Smooth muscle cell (in vitro differentiated cells): Measurements from ENCODE around the gene PDE6A. TPM values are rescaled to one million over a fixed set of nuclear protein-coding genes. Genes with fewer than 3 reads are reported as not detected.

Source experiments
- DNase-seq: peaks from one replicate; lab custom pipeline; 2025; ENCODE audit not compliant: unreplicated experiment; lab: John Stamatoyannopoulos, UW
- H2AFZ ChIP-seq: fragments of 200-600 bp; sonication (generic); 2 replicates; pipeline ENCODE4 v1.6.0; 2016; ENCODE audit warnings: antibody characterized with exemption, low read depth, mild to moderate bottlenecking
- H3F3A ChIP-seq: fragments of 200-600 bp; sonication (generic); 2 replicates; pipeline ENCODE4 v1.6.0; 2017; ENCODE audit warnings: antibody characterized with exemption, low read depth
- H3K27ac ChIP-seq: fragments of 200-600 bp; sonication (generic); 2 replicates; pipeline ENCODE4 v1.5.1; 2016; ENCODE audit warnings: low read depth, mild to moderate bottlenecking
- H3K27me3 ChIP-seq: fragments of 200-600 bp; sonication (generic); 2 replicates; pipeline ENCODE4 v1.6.1; 2016; ENCODE audit warnings: low read depth, mild to moderate bottlenecking
- H3K36me3 ChIP-seq: fragments of 200-600 bp; sonication (generic); 2 replicates; pipeline ENCODE4 v1.5.1; 2016; ENCODE audit warnings: low read depth
- H3K4me1 ChIP-seq: fragments of 200-600 bp; sonication (generic); 2 replicates; pipeline ENCODE4 v1.5.1; 2016; ENCODE audit warnings: low read depth
- H3K4me2 ChIP-seq: fragments of 200-600 bp; sonication (generic); 2 replicates; pipeline ENCODE4 v1.6.0; 2016; ENCODE audit warnings: mild to moderate bottlenecking
- H3K4me3 ChIP-seq: fragments of 200-600 bp; sonication (generic); 2 replicates; pipeline ENCODE4 v1.5.1; 2016; ENCODE audit warnings: mild to moderate bottlenecking
- H3K79me2 ChIP-seq: fragments of 200-600 bp; sonication (generic); 2 replicates; pipeline ENCODE4 v1.6.0; 2016; ENCODE audit warnings: low read depth, mild to moderate bottlenecking
- H3K9ac ChIP-seq: fragments of 200-600 bp; sonication (generic); 2 replicates; pipeline ENCODE4 v1.6.0; 2016; ENCODE audit warnings: low read depth
- H3K9me3 ChIP-seq: fragments of 200-600 bp; sonication (generic); replicated peaks from 2 replicates; pipeline ENCODE4 v1.5.1; 2016; ENCODE audit warnings: low read depth
- H4K20me1 ChIP-seq: fragments of 200-600 bp; sonication (generic); 2 replicates; pipeline ENCODE4 v1.6.0; 2016; ENCODE audit warnings: low read depth
- WGBS: methylation state at CpG from one replicate; pipeline ENCODE4 v1.1.7; 2016; ENCODE audit warnings: low lambda C conversion rate; 5-methylcytosine and 5-hydroxymethylcytosine counted together
- polyA plus RNA-seq: library from polyadenylated mRNA; unstranded; fragments of >200 nt; fragmentation: Nextera tagmentation; extraction: Ambion mirVana; gene quantifications from 2 replicates; pipeline ENCODE4 v1.2.1, GENCODE V29; 2016
- total RNA-seq: library from RNA; depleted of rRNA; stranded (reverse); fragments of >200 nt; gene quantifications from 2 replicates; pipeline ENCODE4 v1.2.3, GENCODE V29; 2014
- TF ChIP-seq, protein P1 (sequence below): fragments of 200-600 bp; sonication (generic); IDR thresholded peaks from 2 replicates; pipeline ENCODE4 v1.5.1; 2017; ENCODE audit warnings: borderline replicate concordance, mild to moderate bottlenecking, antibody characterized with exemption; ENCODE audit not compliant: insufficient read depth, poor library complexity, severe bottlenecking

PDE6A gene
- total and polyA plus RNA-seq, 2 experiments from 2014 or later = 0.05 TPM; not detected in 1

DNA sequence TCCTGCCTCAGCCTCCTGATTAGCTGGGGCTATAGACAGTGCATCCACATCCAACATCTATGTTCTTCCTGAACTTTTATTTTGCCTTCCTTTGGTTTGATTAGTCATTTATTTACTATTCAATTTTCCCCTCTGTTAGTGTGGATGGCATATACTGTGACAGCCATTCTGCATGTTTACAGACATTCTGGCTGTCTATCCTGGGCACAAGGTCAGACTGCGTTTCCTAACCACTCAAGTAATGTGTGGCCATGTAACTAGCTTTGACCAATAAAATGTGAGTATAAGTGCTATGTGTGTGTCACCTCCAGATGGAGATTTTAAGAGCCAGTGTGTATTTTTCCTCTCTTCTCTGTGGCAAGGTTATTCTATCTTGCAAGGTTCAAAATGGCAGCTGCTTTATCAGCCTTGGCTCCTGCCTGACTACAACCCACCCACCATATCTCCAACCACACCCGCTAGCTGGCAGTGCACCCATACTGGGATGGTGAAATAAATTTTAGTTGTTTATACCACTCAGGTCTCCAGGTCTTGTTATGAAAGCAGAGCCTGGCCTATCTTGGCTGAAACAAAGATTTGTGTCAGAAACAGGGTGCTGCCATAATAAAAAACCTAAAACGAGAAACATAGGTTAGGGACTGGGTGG lies 32.2 kb downstream of the PDE6A start:
- TF ChIP-seq, protein P1, sequence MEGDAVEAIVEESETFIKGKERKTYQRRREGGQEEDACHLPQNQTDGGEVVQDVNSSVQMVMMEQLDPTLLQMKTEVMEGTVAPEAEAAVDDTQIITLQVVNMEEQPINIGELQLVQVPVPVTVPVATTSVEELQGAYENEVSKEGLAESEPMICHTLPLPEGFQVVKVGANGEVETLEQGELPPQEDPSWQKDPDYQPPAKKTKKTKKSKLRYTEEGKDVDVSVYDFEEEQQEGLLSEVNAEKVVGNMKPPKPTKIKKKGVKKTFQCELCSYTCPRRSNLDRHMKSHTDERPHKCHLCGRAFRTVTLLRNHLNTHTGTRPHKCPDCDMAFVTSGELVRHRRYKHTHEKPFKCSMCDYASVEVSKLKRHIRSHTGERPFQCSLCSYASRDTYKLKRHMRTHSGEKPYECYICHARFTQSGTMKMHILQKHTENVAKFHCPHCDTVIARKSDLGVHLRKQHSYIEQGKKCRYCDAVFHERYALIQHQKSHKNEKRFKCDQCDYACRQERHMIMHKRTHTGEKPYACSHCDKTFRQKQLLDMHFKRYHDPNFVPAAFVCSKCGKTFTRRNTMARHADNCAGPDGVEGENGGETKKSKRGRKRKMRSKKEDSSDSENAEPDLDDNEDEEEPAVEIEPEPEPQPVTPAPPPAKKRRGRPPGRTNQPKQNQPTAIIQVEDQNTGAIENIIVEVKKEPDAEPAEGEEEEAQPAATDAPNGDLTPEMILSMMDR = no peak
- no peak overlapping the region for H3K4me2 ChIP-seq
- DNase-seq = no peak
- H3K36me3 ChIP-seq = no peaks in the 10 kb centered on the region
- H3K4me3 ChIP-seq = no peak overlapping the region
- WGBS = 83% methylated on average over 3 of the region's 3 CpGs
- no peaks in the 10 kb centered on the region for H3K9me3 ChIP-seq
- H3K79me2 ChIP-seq = no peaks in the 10 kb centered on the region
- no peak overlapping the region for H3K27ac ChIP-seq
- H3K9ac ChIP-seq = no peak overlapping the region
- H4K20me1 ChIP-seq = no peaks in the 10 kb centered on the region
- H2AFZ ChIP-seq = no peak overlapping the region
- peaks cover 16% of the 10 kb centered on the region for H3K4me1 ChIP-seq
- H3F3A ChIP-seq = peaks cover 7% of the 10 kb centered on the region
- H3K27me3 ChIP-seq = no peaks in the 10 kb centered on the region

DNA sequence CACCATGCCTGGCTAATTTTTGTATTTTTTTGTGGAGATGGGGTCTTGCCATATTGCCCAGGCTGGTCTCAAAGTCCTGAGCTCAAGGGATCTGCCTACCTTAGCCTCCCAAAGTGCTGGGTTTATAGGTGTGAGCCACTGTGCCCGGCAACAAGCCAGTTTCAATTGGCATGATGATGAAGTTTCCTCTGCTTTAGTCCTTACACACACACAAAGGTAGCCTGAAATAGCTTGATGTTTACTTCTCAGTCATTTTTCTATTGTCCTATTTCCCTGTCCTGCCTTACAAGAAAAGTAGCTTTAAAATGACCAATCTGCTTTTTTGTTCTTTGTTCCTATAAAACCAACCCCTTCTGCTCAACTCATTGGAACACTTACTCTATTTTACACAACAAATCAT lies 33.6 kb downstream of the PDE6A start:
- TF ChIP-seq, protein P1 = no peak
- Histone ChIP-seq H3K4me1 (peaks cover 10% of the 10 kb centered on the region), H3K27me3 (no peaks in the 10 kb centered on the region), H2AFZ (no peak overlapping the region), H4K20me1 (no peaks in the 10 kb centered on the region), H3K4me3 (no peak overlapping the region), H3K9me3 (no peaks in the 10 kb centered on the region), H3F3A (peaks cover 7% of the 10 kb centered on the region), H3K9ac (no peak overlapping the region), H3K27ac (no peak overlapping the region), H3K4me2 (no peak overlapping the region), H3K79me2 (no peaks in the 10 kb centered on the region), H3K36me3 (no peaks in the 10 kb centered on the region)
- 95% methylated on average over 1 of the region's 1 CpG for WGBS
- no peak for DNase-seq

DNA sequence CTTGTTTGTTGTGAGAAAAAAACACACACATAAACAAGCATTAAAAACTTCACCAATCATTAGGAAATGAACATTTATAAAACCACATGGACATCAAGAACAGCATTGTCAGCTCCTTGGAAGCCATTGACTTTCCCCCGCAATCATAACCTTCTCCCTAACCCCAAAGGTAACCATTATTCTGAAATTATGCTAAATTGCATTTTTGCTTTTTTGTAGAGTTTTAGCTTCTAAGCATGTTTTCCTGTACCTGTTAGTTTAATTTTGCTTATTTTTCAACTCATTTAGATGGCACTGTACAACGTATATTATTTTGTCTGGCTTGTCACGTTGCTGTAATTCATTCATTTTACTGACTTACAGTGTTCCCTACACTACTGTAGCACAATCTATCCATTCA lies 36.8 kb downstream of the PDE6A start:
- H3K4me1 ChIP-seq = no peaks in the 10 kb centered on the region
- no peaks in the 10 kb centered on the region for H3K36me3 ChIP-seq
- no peaks in the 10 kb centered on the region for H3K9me3 ChIP-seq
- TF ChIP-seq, protein P1 = no peak
- WGBS = 86% methylated on average over 3 of the region's 3 CpGs
- no peak for DNase-seq
- H3K79me2 ChIP-seq = no peaks in the 10 kb centered on the region
- no peak overlapping the region for H3K4me3 ChIP-seq
- no peak overlapping the region for H3K9ac ChIP-seq
- no peaks in the 10 kb centered on the region for H3F3A ChIP-seq
- H3K27ac ChIP-seq = no peak overlapping the region
- H4K20me1 ChIP-seq = no peaks in the 10 kb centered on the region
- H2AFZ ChIP-seq = no peak overlapping the region
- H3K4me2 ChIP-seq = no peak overlapping the region
- no peaks in the 10 kb centered on the region for H3K27me3 ChIP-seq

DNA sequence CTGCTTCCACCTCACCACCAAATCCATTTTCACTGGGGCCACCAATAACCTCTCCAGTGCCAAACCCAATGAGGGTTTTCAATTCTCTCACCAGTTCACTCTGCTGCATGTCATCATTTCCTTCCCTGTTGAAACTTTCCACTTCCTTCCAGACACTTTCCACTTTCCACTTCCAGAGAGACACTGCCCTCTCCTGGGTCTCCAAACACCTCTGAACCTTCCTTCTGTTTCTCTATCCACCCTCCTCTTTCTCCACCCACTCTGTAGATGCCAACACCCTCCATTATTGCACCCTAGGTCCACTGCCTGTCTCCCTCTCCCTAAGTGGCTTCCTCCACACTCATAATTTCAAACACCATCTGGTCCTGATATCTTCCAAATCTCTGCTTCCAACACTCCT lies 39.6 kb downstream of the PDE6A start:
- no peaks in the 10 kb centered on the region for H3K9me3 ChIP-seq
- no peak overlapping the region for H3K9ac ChIP-seq
- no peak overlapping the region for H3K4me2 ChIP-seq
- H4K20me1 ChIP-seq = no peaks in the 10 kb centered on the region
- no peaks in the 10 kb centered on the region for H3K36me3 ChIP-seq
- no peaks in the 10 kb centered on the region for H3K79me2 ChIP-seq
- no peak overlapping the region for H2AFZ ChIP-seq
- no peak for DNase-seq
- H3K27ac ChIP-seq = no peak overlapping the region
- no peaks in the 10 kb centered on the region for H3K27me3 ChIP-seq
- no peak overlapping the region for H3K4me3 ChIP-seq
- TF ChIP-seq, protein P1 = no peak
- H3K4me1 ChIP-seq = no peaks in the 10 kb centered on the region
- H3F3A ChIP-seq = no peaks in the 10 kb centered on the region
